Posterior vena cava (tissue), 2 donors: ENCODE data around the gene SERPINB6. TPM values are rescaled to one million over a fixed set of nuclear protein-coding genes. Genes with fewer than 3 reads are reported as not detected.
A peak's percentile ranks its signal among the peaks of the same experiment; 100 is the strongest.
"Not testable (repeated sequence)": the region's sequence is repeated elsewhere in the genome, so short reads cannot be mapped to it uniquely, and the experiment has no call there.

Experiments used
- DNase-seq: peaks from one replicate; pipeline ENCODE4 v3.0.0-alpha.2; 2020; ENCODE audit warnings: low spot score
- intact Hi-C, 2 donors: fragments of 100-400 bp; cut with DNase I; formaldehyde crosslinking; loops; one replicate each; pipeline versions ENCODE4 v1.14.1 to v1.14.2; 2022 to 2023
- long read RNA-seq, 2 donors: library from polyadenylated mRNA; unstranded; transcript quantifications; one replicate each; pipeline ENCODE4 v2.0.0, GENCODE V29; 2020 to 2021
- total RNA-seq, 2 donors: library from RNA; stranded (reverse); fragmentation: NEBNext Ultra II Directional; extraction: Animal tissue kit (Norgen Biotek cat#: 25700); gene quantifications; one replicate each; pipeline ENCODE4 v1.2.1, GENCODE V29; 2021
- donor health status: DM: yes; HTN: yes; CAD: no.
- donor health status: DM: yes; HTN: yes; CAD: no.

The SERPINB6 gene
- 10 to 100 TPM; 90.7 to 98.3 TPM for total RNA-seq
- long read RNA-seq, donor 1, transcript SERPINB6-205 (7 exons, 1,315 nt): minor isoform, 10 of 50 reads
- long read RNA-seq, donor 1, transcript SERPINB6-204 (7 exons, 1,370 nt): major isoform, 19 of 50 reads
- long read RNA-seq, donor 1, transcript SERPINB6-210 (7 exons, 1,638 nt): minor isoform, 9 of 50 reads
- long read RNA-seq, donor 1, partial matches to known transcripts: 1 of 50 reads
- long read RNA-seq, donor 1, other reads (novel, unspliced or antisense): 6 of 50 reads
- long read RNA-seq, donor 2, transcript SERPINB6-210 (7 exons, 1,638 nt): minor isoform, 64 of 339 reads
- long read RNA-seq, donor 2, transcript SERPINB6-205 (7 exons, 1,315 nt): major isoform, 208 of 339 reads
- long read RNA-seq, donor 2, transcript SERPINB6-206 (7 exons, 1,375 nt): minor isoform, 27 of 339 reads
- long read RNA-seq, donor 2, transcript SERPINB6-212 (6 exons, 3,265 nt): minor isoform, 11 of 339 reads
- long read RNA-seq, donor 2, partial matches to known transcripts: 9 of 339 reads
- long read RNA-seq, donor 2, other reads (novel, unspliced or antisense): 14 of 339 reads

DNA sequence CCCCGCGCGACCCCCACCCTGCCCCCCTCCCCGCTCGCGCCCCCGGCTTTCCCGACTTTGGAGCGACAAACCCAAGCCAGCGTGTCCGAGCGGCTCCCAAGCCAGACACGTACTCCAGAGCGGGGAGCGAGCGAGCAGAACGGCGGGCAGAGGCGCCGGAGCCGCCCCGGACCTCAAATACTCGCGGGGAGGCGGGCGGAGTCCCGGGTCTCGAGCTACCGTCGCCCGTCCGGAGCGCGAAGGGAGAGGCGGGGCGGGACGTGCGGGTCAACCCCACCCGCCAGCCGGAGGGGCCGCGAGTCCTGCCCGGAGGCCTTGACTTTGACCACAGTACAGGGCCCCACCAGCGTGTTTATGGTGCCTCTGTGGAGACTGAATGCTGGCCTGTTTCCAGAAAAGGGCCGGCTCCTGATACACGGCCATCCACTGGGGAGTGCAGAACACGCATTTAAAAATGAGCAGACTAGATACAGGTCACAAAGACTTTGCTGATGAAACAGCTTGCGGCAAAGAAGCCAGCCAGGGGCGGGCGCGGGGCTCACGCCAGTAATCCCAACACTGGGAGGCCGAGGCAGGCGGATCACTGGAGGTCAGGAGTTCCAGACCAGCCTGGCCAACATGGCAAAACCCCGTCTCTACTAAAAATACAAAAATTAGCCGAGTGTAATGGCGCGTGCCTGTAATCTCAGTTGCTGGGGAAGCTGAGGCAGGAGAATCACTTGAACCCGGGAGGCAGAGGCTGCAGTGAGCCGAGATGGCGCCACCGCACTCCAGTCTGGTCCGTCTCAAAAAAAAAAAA lies at the start of gene SERPINB6:
Gene SERPINB6 (minus strand): TSS at position 148 of the 799 bp plus-strand sequence. CDS start 12,235 bp downstream, outside the sequence.
- DNase-seq: peak; percentile 93
- intact Hi-C loops: no loop called here

GRCh38 chr6:3019749-3020320 lies 48.5 kb upstream of the SERPINB6 start:
- intact Hi-C loops: no loop called here
- no peak for DNase-seq

DNA sequence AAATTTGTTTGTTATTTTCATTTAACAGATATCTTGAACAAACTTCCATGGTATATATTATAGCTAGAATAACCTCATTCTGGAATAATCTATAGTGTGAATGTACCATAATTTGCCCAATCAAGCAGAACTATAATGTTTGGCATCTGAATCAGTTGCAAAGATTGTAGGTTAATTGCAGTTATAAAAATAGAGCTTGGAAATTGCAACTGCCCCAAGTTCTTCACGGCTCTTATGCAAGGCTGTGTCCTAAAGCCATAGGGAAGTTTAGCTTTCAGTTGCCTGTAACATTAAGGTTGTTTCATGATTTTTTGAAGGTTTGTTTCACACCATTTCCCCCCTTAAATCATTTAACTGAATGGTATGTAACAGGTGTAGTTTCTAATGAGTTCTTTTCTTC lies 47.7 kb upstream of the SERPINB6 start:
- intact Hi-C loops: no loop called here
- DNase-seq: no peak

DNA sequence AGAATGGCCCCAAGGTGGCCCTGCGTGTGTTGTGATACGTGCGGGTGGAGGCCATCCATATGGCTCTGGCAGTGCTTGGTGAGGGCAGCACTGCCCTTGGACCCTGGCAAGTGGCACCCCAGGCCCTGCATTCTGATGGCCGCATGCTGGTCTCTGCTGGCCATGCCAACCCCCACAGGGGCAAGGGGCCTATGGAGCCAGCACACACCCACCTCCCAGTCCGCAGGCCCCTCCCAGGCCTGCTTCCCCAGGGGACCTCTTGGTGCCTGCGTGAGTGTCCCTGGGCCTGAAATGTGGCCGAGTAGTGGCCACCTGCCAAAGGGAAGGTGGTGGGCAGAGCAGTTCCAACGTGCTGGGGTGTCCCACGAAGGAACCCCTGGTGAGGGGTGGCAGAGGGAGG lies 45.9 kb upstream of the SERPINB6 start:
- intact Hi-C loops: no loop called here
- DNase-seq: no peak

DNA sequence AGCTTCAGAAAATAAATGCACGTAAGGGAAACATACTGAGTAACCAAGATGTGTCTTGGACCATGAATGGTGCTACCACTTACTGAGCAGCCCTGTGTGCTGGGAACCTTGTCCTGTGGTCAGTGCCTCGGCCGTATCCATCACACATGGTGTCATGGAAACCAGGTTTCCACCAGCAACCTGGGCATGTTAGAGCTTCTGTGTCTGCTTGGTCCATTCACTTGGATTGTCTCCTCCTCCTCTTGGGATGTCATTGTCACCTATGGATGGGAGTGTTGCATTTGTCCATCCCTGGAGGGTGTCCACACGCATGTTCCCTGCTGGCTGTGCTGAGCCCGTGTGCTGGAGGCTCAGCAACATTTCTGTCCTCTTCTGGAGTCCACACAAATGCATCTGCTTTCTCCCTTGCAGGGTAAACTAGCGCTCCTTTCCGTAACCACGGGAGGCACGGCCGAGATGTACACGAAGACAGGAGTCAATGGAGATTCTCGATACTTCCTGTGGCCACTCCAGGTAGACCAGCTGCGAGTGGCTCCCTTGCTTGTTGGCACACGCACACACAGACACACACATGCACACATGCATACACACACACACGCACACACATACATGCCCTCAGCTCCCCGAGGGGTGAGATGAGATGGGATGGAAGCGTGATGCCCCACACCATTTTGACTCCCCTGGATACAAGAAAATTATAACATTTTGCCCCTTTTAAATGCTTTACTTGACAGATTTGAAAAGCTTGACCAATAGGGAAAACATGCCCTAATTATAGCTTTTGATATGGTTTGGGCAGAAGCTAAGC lies 45.3 kb upstream of the SERPINB6 start:
- DNase-seq: no peak
- intact Hi-C loops: no loop called here

DNA sequence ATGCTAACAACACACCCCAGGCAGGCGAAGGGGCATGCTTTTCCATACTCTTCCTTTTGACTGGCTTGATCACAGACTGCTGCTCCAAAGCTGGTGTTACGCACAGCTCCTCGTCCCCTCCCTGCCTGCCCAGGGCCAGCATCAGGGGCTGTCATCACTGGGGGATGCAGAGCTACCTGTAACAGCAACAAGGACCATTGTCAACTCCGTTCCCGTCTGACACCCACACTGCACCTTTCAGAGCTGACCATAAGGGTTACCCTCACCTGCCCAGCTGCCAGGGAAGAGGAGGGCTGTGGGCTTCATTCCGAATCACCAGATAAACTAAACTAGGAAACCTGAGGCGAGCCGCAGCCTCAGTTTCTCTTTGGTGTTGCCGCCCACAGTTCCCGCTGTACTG lies 43.8 kb upstream of the SERPINB6 start:
- no peak for DNase-seq
- intact Hi-C loops: no loop called here

- intact Hi-C loops: no loop called here
- DNase-seq: no peak
These were observed 43.3 kb upstream of the SERPINB6 start for GRCh38 chr6:3014675-3015066.

DNA sequence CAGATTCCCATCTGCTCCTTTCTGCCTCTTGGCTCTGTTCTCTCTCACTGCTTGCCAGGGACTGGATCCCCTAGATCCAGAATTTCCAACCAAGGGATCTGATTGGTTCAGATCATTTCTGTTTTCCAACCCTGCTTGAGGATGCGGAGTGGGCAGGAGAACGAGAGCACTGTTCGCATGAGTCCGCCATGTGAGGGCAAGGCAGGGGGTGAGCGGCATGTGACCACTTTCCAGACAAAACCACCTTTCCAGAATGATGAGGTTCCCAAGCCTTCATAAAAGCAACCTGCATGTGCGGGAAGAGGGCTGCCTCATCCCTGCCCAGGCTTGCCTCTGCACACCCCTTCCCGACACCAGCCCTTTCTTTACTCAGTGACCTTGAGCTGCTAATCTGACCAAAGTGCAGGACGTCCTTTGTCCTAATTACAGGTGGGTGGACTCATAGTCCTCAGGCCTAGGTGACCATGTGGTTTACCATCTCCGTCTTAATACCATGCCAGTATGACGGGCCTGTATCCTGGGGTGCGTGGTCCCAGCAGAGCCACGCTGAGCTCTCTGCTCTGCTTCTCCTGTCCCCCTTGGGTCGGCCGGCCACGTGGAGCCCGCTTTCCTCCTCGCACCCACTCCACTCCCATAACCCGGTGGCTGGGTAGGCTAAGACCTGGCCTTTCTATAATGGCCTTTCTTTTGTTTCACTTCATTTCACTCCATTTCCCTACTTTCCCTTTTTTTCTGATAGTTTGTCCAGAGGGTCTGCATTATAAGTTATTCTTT lies 42.7 kb upstream of the SERPINB6 start:
- intact Hi-C loops: no loop called here
- DNase-seq: no peak

DNA sequence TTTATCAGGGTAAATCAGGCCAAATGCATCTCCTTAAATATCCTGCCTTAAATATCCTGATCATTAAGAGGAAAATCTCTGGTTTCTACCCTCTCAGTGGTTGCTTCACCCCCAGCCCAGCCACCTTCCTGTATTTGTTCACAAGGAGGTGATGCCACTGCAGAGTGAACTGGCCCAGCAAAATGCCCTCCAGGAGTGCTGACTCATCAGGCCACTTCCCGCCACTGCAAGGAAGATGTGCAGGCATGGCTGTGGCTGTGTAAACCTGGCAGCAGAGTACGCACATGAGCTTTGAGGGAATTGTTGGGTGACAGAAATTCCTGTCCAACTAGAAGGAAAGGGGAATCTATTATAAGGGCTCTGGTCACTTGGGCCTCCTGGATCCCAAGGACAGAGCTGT lies 42.1 kb upstream of the SERPINB6 start:
- intact Hi-C loops: no loop called here

DNA sequence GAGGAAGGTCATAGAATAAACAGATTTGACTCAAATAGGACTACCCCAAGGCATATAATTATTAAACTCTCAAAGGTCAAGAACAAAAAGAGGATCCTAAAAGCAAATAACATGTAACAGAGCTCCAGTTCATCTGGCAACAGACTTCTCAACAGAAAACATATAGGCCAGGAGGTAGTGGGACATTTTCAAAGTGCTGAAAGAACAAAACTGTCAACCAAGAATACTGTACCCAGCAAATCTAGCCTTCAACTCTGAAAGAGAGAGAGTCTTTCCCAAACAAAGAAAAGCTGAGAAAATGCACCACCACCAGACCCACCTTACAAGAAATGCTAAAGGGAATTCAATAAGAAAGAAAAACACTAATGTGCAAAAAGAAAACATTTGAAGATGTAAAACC lies 40.2 kb upstream of the SERPINB6 start:
- DNase-seq: no peak
- intact Hi-C loops: no loop called here

More for the DNA sequence above, 42.1 kb upstream of the SERPINB6 start:
- no peak for DNase-seq

- no peak for DNase-seq
- intact Hi-C loops: no loop called here
These were observed 39.8 kb upstream of the SERPINB6 start for GRCh38 chr6:3011158-3011557.

DNA sequence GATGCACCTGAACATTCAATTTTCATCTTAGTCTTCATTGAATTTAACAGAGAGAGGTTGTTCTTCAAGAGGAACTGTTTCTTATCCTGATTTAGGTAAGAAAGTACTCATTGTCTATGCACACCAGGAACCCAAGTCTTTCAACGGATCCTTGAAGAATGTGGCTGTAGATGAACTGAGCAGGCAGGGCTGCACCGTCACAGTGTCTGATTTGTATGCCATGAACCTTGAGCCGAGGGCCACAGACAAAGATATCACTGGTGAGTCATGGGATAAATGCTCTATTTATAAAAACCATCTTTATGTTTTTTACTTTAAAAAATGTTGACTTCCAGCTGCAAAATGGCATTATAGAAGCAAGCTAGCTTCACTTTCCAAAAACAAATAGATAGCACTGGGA lies 38.6 kb upstream of the SERPINB6 start:
- DNase-seq: no peak
- intact Hi-C loops: no loop called here

GRCh38 chr6:3008712-3009265 lies 37.4 kb upstream of the SERPINB6 start:
- intact Hi-C loops, DNase-seq: not testable (repeated sequence)

- DNase-seq: no peak
- intact Hi-C loops: no loop called here
These were observed 36.2 kb upstream of the SERPINB6 start for GRCh38 chr6:3007571-3007970.

DNA sequence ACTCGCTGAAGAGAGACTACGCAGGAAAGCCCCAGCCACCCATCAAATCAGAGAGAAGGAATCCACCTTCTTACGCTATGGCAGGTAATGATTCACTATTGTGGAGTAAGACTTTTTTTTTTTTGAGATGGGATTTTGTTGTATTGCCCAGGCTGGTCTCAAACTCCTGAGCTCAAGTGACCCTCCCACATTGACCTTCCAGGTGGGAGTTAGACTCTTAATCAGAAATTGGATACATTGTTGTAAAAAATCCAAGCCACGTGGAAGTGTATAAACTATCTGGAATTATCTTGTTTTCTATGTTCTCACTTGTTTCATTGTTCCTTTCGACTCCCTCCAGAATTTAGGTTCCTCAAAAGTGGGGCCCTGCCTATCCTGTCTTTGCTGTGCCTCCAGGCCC lies 35.1 kb upstream of the SERPINB6 start:
- intact Hi-C loops: no loop called here
- no peak for DNase-seq

- intact Hi-C loops: loop anchor here in 1 of 2 donors (2.0 kb wide), 1 partner anchor 55 kb away; no protein-coding TSS in a partner anchor
- no peak for DNase-seq
These were observed 34.5 kb upstream of the SERPINB6 start for GRCh38 chr6:3005874-3006273.

DNA sequence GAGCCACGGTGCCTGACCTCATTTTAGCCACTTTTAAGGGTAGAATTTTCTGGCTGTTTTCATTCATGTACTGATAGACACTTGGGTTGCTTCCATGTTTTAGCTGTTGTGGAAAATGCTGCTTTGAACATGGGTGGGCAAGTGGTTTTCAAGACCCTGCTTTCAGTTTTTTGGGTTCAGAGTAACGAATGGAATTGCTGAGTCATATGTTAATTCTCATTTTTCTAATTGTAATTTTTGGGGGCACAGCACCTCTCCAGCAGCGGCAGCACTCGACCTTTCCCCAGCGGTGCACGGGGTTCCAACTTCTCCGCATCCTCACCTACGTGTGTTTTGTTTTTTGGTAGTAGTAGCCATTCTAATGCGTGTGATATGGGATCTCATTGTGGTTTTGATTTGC lies 33.7 kb upstream of the SERPINB6 start:
- intact Hi-C loops: loop anchor here in 1 of 2 donors (2.0 kb wide), 1 partner anchor 56 kb away; no protein-coding TSS in a partner anchor
- DNase-seq: peak; percentile 23

GRCh38 chr6:3003226-3003625 lies 31.9 kb upstream of the SERPINB6 start:
- intact Hi-C loops: not testable (repeated sequence)
- peak; percentile 70 for DNase-seq
